Panc1 (cell line): Measurements from ENCODE around the gene PRR13.

Experiments used
- CTCF ChIP-seq: fragments of 450-650 bp; IDR thresholded peaks from 2 replicates; pipeline ENCODE4 v1.5.1; 2017; ENCODE audit warnings: mild to moderate bottlenecking
- POLR2AphosphoS5 ChIP-seq: IDR thresholded peaks from 2 replicates; pipeline ENCODE4 v1.6.1; 2012; ENCODE audit warnings: mild to moderate bottlenecking, low read depth, low read length, moderate library complexity

- TF ChIP-seq CTCF, result no peak
- no peak for TF ChIP-seq POLR2AphosphoS5
These were observed 26.3 kb downstream of the PRR13 start for GRCh38 chr12:53467880-53468279.
